ENCODE data around the gene MACROD2.

DNA sequence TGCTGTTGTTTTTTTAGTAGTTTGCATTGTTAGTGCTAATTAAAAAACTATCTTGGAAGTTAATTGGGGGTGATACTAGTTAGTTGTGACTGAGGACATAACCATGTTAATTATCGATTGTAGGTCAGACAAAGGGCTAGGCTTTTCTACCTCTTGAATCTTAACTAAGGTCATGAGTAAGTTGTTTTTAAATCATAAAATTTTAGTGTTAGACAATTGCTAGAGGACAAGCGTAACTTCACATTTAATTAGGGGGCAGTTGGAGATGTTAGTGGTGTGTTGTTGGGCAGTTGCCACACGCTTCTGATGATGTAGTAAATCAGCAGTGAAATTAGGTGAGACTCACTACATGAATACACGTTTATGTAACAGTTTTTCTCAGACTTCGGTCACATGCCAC, 961.2 kb downstream of the MACROD2 start:
- TF ChIP-seq, protein P1, sequence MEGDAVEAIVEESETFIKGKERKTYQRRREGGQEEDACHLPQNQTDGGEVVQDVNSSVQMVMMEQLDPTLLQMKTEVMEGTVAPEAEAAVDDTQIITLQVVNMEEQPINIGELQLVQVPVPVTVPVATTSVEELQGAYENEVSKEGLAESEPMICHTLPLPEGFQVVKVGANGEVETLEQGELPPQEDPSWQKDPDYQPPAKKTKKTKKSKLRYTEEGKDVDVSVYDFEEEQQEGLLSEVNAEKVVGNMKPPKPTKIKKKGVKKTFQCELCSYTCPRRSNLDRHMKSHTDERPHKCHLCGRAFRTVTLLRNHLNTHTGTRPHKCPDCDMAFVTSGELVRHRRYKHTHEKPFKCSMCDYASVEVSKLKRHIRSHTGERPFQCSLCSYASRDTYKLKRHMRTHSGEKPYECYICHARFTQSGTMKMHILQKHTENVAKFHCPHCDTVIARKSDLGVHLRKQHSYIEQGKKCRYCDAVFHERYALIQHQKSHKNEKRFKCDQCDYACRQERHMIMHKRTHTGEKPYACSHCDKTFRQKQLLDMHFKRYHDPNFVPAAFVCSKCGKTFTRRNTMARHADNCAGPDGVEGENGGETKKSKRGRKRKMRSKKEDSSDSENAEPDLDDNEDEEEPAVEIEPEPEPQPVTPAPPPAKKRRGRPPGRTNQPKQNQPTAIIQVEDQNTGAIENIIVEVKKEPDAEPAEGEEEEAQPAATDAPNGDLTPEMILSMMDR (IDR thresholded peaks at IDR 0.05) = no peak
- no peak for TF ChIP-seq POLR2A (IDR thresholded peaks at IDR 0.05)
